ENCODE measurements around the gene OTOG.

The OTOG gene

DNA sequence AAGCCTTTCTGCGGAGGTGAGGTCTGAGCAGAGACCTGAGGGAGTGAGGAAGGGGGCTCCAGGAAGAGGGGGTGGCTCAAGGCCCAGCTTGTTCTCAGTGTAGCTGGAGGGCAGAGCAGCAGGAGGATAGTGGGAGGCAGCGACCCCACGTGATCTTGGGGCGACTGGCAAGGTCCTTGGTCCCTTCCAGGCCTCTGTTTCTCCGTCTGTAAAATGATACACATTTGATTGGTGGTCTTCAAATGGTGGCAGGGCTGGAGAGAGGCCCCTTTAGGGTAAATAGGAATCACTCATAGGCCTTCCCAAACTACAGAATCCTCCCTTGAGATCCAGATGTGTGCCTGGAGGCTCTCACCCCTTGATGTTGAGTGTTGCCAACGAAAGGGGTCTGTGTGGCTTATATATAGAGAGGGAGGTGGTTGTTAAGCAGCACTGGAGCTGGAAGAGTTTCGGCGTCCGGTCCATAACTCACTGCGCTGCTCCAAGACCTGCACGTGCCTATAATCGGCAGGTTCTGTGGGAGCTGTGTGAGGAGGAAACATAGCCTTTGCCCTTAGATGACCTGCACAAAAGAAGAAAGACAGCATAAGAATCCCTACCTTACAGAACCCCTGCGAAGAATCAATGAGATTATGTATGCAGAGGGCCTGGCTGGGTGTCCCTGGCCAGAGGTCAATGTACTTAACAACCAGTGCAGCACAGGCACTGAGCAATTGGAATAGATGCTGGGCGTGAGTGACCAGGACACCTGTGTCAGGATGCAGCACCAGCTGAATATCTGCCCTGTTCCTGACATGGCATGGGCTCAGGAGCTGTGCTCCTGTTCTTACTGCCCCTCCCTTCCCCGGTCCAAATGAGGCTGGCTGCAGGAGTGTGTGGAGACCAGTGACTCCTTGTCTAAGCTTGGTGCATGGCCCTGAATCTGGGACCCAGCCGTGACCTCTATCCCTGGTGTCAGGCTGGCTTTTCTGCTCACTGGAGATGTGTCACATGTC is 28.7 kb downstream of the OTOG start:
- TF ChIP-seq CTCF (IDR thresholded peaks at IDR 0.05; ENCODE audit: low read depth, low read length) (no peak), MYC (IDR thresholded peaks at IDR 0.05; ENCODE audit: low read depth, low read length) (no peak), POLR2A (IDR thresholded peaks at IDR 0.05; ENCODE audit: extremely low read depth, insufficient read length) (no peak), MAX (IDR thresholded peaks at IDR 0.05; ENCODE audit: low read depth, low read length) (no peak)
- DNase-seq (ENCODE audit: low read depth): no peak
- H3K4me3 ChIP-seq (ENCODE audit: low read depth, low read length): no peak overlapping the region

- no peak for TF ChIP-seq MAX (IDR thresholded peaks at IDR 0.05; ENCODE audit: low read depth, low read length)
- TF ChIP-seq CTCF (IDR thresholded peaks at IDR 0.05; ENCODE audit: low read depth, low read length): no peak
- H3K4me3 ChIP-seq (ENCODE audit: low read depth, low read length): no peak overlapping the region
- no peak for DNase-seq (ENCODE audit: low read depth)
Measured at GRCh38 chr11:17578296-17578695, 31.2 kb downstream of the OTOG start.

DNA sequence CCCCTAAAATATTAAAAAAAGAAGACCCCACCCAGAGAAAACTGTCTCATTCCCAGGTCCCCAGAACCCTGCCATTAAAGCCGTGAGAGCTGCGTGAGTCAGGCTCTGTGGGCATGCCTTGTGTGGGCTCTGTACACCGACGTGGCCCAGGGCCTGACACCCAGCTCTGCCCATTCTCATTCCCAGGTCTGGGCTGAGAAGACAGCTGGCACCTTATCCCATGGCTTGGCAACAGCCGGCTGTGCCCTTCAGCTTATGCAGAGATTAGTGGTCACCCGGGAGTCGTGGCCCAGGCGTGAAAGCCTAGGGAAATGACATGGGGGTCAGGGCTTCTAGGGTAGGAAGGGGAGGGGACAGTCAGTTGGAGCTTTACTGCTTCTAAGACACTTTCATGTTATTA is 31.9 kb downstream of the OTOG start:
- H3K4me3 ChIP-seq (ENCODE audit: low read depth, low read length): no peak overlapping the region
- no peak for DNase-seq (ENCODE audit: low read depth)
- TF ChIP-seq MAX (IDR thresholded peaks at IDR 0.05; ENCODE audit: low read depth, low read length): no peak
- TF ChIP-seq POLR2A (IDR thresholded peaks at IDR 0.05; ENCODE audit: extremely low read depth, insufficient read length): no peak
- TF ChIP-seq CTCF (IDR thresholded peaks at IDR 0.05; ENCODE audit: low read depth, low read length): no peak
- no peak for TF ChIP-seq MYC (IDR thresholded peaks at IDR 0.05; ENCODE audit: low read depth, low read length)

- TF ChIP-seq CTCF (IDR thresholded peaks at IDR 0.05; ENCODE audit: low read depth, low read length): no peak
- no peak for TF ChIP-seq POLR2A (IDR thresholded peaks at IDR 0.05; ENCODE audit: extremely low read depth, insufficient read length)
- no peak for TF ChIP-seq MAX (IDR thresholded peaks at IDR 0.05; ENCODE audit: low read depth, low read length)
- TF ChIP-seq MYC (IDR thresholded peaks at IDR 0.05; ENCODE audit: low read depth, low read length): no peak
- no peak overlapping the region for H3K4me3 ChIP-seq (ENCODE audit: low read depth, low read length)
- no peak for DNase-seq (ENCODE audit: low read depth)
Measured at GRCh38 chr11:17579451-17579850, 32.4 kb downstream of the OTOG start.

- TF ChIP-seq MYC (IDR thresholded peaks at IDR 0.05; ENCODE audit: low read depth, low read length) (no peak), MAX (IDR thresholded peaks at IDR 0.05; ENCODE audit: low read depth, low read length) (no peak), POLR2A (IDR thresholded peaks at IDR 0.05; ENCODE audit: extremely low read depth, insufficient read length) (no peak), CTCF (IDR thresholded peaks at IDR 0.05; ENCODE audit: low read depth, low read length) (no peak)
- H3K4me3 ChIP-seq (ENCODE audit: low read depth, low read length): no peak overlapping the region
- no peak for DNase-seq (ENCODE audit: low read depth)
Measured at GRCh38 chr11:17580271-17580670, 33.2 kb downstream of the OTOG start.

Data from NB4 (cell line).